ENCODE results near the gene SNX9.

DNA sequence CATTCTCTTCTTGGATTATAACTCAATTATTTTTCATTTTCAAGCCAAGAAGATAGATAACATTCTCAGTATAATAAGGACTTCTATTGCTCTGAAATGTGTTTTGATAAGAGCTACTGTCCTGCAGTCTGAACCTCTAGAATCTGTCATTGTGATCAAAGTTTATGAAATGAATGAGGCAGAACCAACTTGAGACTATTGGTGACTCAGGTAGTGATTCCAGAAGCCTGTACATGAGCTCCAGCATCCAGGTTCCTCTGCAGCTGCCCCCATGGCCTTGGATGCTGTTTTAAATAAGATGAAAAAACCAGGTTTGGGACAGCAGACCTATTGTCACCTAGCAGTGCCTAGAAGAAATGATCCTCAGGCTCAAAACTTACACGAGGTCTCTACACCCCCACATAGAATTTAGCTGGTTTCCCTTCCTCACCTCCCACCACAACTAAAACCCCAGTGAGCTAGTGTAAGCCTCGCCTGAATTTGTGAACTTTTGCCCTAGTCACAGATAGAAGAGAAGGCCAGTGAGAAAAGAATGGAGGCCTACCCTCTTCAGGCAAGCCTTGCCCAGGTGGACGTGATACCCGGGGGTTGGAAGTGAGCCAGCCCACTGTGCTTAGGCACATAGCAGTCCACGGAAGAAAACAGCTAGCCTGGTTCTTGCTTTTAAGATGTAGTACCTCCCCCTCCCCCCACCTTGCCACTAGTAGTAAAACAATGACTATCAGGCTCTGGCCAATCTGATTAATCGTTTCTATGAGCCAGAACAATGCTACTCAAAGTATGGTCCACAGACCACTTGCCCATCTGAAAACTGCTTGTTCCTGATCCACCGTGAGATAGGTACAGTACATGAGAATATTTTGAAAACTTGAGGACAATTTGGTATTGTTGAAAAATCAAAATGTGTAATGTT, 85.6 kb downstream of the SNX9 start:
- TF ChIP-seq, protein P1, sequence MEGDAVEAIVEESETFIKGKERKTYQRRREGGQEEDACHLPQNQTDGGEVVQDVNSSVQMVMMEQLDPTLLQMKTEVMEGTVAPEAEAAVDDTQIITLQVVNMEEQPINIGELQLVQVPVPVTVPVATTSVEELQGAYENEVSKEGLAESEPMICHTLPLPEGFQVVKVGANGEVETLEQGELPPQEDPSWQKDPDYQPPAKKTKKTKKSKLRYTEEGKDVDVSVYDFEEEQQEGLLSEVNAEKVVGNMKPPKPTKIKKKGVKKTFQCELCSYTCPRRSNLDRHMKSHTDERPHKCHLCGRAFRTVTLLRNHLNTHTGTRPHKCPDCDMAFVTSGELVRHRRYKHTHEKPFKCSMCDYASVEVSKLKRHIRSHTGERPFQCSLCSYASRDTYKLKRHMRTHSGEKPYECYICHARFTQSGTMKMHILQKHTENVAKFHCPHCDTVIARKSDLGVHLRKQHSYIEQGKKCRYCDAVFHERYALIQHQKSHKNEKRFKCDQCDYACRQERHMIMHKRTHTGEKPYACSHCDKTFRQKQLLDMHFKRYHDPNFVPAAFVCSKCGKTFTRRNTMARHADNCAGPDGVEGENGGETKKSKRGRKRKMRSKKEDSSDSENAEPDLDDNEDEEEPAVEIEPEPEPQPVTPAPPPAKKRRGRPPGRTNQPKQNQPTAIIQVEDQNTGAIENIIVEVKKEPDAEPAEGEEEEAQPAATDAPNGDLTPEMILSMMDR (IDR thresholded peaks at IDR 0.05) = no peak
- TF ChIP-seq EZH2 (IDR thresholded peaks at IDR 0.05; ENCODE audit: borderline replicate concordance, insufficient read depth, low read depth, low read length, poor library complexity, severe bottlenecking) = no peak

All from B cell (primary cell).